Measurements from ENCODE around the gene RTN4R. TPM values are rescaled to one million over a fixed set of nuclear protein-coding genes. Genes with fewer than 3 reads are reported as not detected.
"Not testable (repeated sequence)": the region's sequence is repeated elsewhere in the genome, so short reads cannot be mapped to it uniquely, and the experiment has no call there.

The RTN4R gene
- total RNA-seq, 4 donors from 2014 or later = 9.1 to 15.7 (median 12.9) TPM

GRCh38 chr22:20280866-20281265 is 12.7 kb upstream of the RTN4R start:
- intact Hi-C loops (cut with DNase I; ENCODE audit: low total_unique reads) = no loop called here
- no peak for DNase-seq (ENCODE audit: low spot score in 2 of 2)
- WGBS, 2 donors = 74 to 77% methylated on average over 12 of the region's 12 CpGs
- TF ChIP-seq POLR2A (IDR thresholded peaks at IDR 0.05) (no peak), CTCF (IDR thresholded peaks at IDR 0.05) (no peak)
- H3K4me3 ChIP-seq (ENCODE audit: low read depth, poor library complexity, severe bottlenecking) = no peak overlapping the region

- DNase-seq (ENCODE audit: low spot score in 2 of 2); H3K4me3 ChIP-seq (ENCODE audit: low read depth, poor library complexity, severe bottlenecking); intact Hi-C loops (cut with DNase I; ENCODE audit: low total_unique reads): not testable (repeated sequence)
- WGBS, 2 donors = 54 to 72% methylated on average over 3 to 12 of the region's 21 CpGs
These were observed 12.0 kb upstream of the RTN4R start for GRCh38 chr22:20280163-20280562.

- 70% methylated on average over 15 of the region's 15 CpGs for WGBS, 2 donors
- H3K4me3 ChIP-seq (ENCODE audit: low read depth, poor library complexity, severe bottlenecking) = no peak overlapping the region
- DNase-seq (ENCODE audit: low spot score in 2 of 2) = no peak
- intact Hi-C loops (cut with DNase I; ENCODE audit: low total_unique reads) = no loop called here
- no peak for TF ChIP-seq CTCF (IDR thresholded peaks at IDR 0.05)
- no peak for TF ChIP-seq POLR2A (IDR thresholded peaks at IDR 0.05)
These were observed 11.6 kb upstream of the RTN4R start for GRCh38 chr22:20279662-20280134.

- H3K4me3 ChIP-seq (ENCODE audit: low read depth, poor library complexity, severe bottlenecking); DNase-seq (ENCODE audit: low spot score in 2 of 2); intact Hi-C loops (cut with DNase I; ENCODE audit: low total_unique reads): not testable (repeated sequence)
- 82 to 85% methylated on average over 11 to 15 of the region's 22 CpGs for WGBS, 2 donors
These were observed 10.8 kb upstream of the RTN4R start for GRCh38 chr22:20278726-20279490.

- DNase-seq (ENCODE audit: low spot score in 2 of 2); H3K4me3 ChIP-seq (ENCODE audit: low read depth, poor library complexity, severe bottlenecking); intact Hi-C loops (cut with DNase I; ENCODE audit: low total_unique reads): not testable (repeated sequence)
- WGBS, 2 donors = 88 to 91% methylated on average over 4 to 14 of the region's 18 CpGs
These were observed 10.0 kb upstream of the RTN4R start for GRCh38 chr22:20277936-20278635.

GRCh38 chr22:20276468-20276867 is 8.3 kb upstream of the RTN4R start:
- TF ChIP-seq POLR2A (IDR thresholded peaks at IDR 0.05) = no peak
- no peak for DNase-seq (ENCODE audit: low spot score in 2 of 2)
- 76 to 79% methylated on average over 7 of the region's 7 CpGs for WGBS, 2 donors
- intact Hi-C loops (cut with DNase I; ENCODE audit: low total_unique reads) = no loop called here
- no peak overlapping the region for H3K4me3 ChIP-seq (ENCODE audit: low read depth, poor library complexity, severe bottlenecking)

- H3K4me3 ChIP-seq (ENCODE audit: low read depth, poor library complexity, severe bottlenecking) = no peak overlapping the region
- no peak for DNase-seq (ENCODE audit: low spot score in 2 of 2)
- intact Hi-C loops (cut with DNase I; ENCODE audit: low total_unique reads) = no loop called here
- TF ChIP-seq POLR2A (IDR thresholded peaks at IDR 0.05) (no peak), CTCF (IDR thresholded peaks at IDR 0.05) (no peak)
- 93 to 97% methylated on average over 13 of the region's 13 CpGs for WGBS, 2 donors
These were observed 7.7 kb upstream of the RTN4R start for GRCh38 chr22:20275836-20276235.

- intact Hi-C loops (cut with DNase I; ENCODE audit: low total_unique reads); DNase-seq (ENCODE audit: low spot score in 2 of 2); H3K4me3 ChIP-seq (ENCODE audit: low read depth, poor library complexity, severe bottlenecking): not testable (repeated sequence)
- WGBS, 2 donors = 74 to 82% methylated on average over 7 of the region's 7 CpGs
These were observed 7.2 kb upstream of the RTN4R start for GRCh38 chr22:20275325-20275724.

- 87 to 96% methylated on average over 5 to 6 of the region's 10 CpGs for WGBS, 2 donors
- DNase-seq (ENCODE audit: low spot score in 2 of 2); intact Hi-C loops (cut with DNase I; ENCODE audit: low total_unique reads); H3K4me3 ChIP-seq (ENCODE audit: low read depth, poor library complexity, severe bottlenecking): not testable (repeated sequence)
These were observed 6.3 kb upstream of the RTN4R start for GRCh38 chr22:20274374-20274773.

All from lower leg skin (tissue), 4 donors.